GM15510 (cell line): ENCODE results near the gene DNAH3.

Experiments used
- POLR2A ChIP-seq: IDR thresholded peaks from 3 replicates; pipeline ENCODE4 v1.6.1; 2011; ENCODE audit warnings: borderline replicate concordance; ENCODE audit not compliant: insufficient read length; ENCODE audit errors: extremely low read depth

Gene DNAH3

GRCh38 chr16:21156767-21157467, 6.3 kb upstream of the DNAH3 start:
- TF ChIP-seq POLR2A: no peak

- no peak for TF ChIP-seq POLR2A
These were observed 4.9 kb downstream of the DNAH3 start for GRCh38 chr16:21145738-21146137.

- TF ChIP-seq POLR2A: no peak
These were observed 16.6 kb downstream of the DNAH3 start for GRCh38 chr16:21134053-21134452.

GRCh38 chr16:21130811-21131210, 19.8 kb downstream of the DNAH3 start:
- TF ChIP-seq POLR2A: no peak

GRCh38 chr16:21128991-21129390, 21.7 kb downstream of the DNAH3 start:
- no peak for TF ChIP-seq POLR2A

- no peak for TF ChIP-seq POLR2A
These were observed 24.1 kb downstream of the DNAH3 start for GRCh38 chr16:21126518-21126917.

- no peak for TF ChIP-seq POLR2A
These were observed 25.5 kb downstream of the DNAH3 start for GRCh38 chr16:21125191-21125590.

GRCh38 chr16:21120976-21121520, 29.6 kb downstream of the DNAH3 start:
- TF ChIP-seq POLR2A: no peak

- TF ChIP-seq POLR2A: no peak
These were observed 33.1 kb downstream of the DNAH3 start for GRCh38 chr16:21117567-21117966.

- TF ChIP-seq POLR2A: no peak
These were observed 34.4 kb downstream of the DNAH3 start for GRCh38 chr16:21116148-21116693.

GRCh38 chr16:21103941-21104860, 46.4 kb downstream of the DNAH3 start:
- TF ChIP-seq POLR2A: no peak

- no peak for TF ChIP-seq POLR2A
These were observed 48.8 kb downstream of the DNAH3 start for GRCh38 chr16:21101631-21102420.

- no peak for TF ChIP-seq POLR2A
These were observed 50.2 kb downstream of the DNAH3 start for GRCh38 chr16:21100447-21100846.

- TF ChIP-seq POLR2A: no peak
These were observed 53.5 kb downstream of the DNAH3 start for GRCh38 chr16:21097151-21097550.
